NCI-H748 (cell line): ENCODE measurements around the gene GALT.

Experiments
- DNase-seq: peaks from one replicate; lab custom pipeline; 2025; ENCODE audit not compliant: unreplicated experiment; lab: John Stamatoyannopoulos, UW

The GALT gene

GRCh38 chr9:34651876-34652601 lies 5.6 kb downstream of the GALT start, which contains the start of gene IL11RA:
Gene IL11RA, plus strand, starts transcription at chr9:34652185. Its CDS starts 3,033 bp downstream, at chr9:34655218.
- peak; percentile 41 for DNase-seq

GRCh38 chr9:34652602-34653000 lies 6.1 kb downstream of the GALT start:
- DNase-seq, result no peak

- no peak for DNase-seq
These were observed 6.9 kb downstream of the GALT start for GRCh38 chr9:34653151-34654072.

DNA sequence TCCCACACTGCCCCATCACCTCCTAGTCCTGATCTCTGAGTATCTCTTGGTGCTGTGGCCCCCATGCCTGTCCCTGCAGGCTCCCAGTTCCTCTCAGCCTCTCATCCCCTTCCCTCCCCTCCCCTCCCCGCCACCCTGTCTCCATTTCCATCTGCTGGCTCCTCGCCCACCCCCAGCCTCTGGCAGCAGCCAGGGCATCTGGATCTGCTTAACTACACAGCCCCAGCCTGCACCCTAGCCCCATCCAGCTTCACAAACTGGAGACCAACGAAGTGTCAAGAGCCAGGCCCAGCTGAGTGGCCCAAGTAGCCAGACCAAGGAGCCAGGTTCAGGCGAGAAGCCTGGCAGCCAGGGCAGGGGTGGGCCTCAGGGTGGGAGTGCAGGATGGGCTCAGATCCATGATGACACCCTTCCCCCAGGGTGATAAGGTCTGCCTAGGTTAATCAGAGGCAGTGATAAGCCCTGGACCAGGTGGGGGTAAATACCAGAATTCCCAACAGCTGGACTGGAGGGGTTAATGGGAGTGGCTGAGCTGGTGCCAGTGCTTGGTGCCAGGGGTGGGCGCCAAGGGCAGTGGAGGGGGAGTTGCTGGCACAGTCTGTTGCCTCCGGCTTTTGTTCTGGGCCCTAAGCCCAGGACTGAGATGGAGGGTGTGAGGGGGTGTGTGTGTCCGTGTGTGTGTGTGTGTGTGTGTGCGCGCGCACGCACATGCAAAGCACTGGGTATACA lies 8.0 kb downstream of the GALT start:
- DNase-seq, result no peak

GRCh38 chr9:34655394-34655793 lies 8.9 kb downstream of the GALT start:
- no peak for DNase-seq

- DNase-seq, result no peak
These were observed 10.5 kb downstream of the GALT start for GRCh38 chr9:34656992-34657391.

DNA sequence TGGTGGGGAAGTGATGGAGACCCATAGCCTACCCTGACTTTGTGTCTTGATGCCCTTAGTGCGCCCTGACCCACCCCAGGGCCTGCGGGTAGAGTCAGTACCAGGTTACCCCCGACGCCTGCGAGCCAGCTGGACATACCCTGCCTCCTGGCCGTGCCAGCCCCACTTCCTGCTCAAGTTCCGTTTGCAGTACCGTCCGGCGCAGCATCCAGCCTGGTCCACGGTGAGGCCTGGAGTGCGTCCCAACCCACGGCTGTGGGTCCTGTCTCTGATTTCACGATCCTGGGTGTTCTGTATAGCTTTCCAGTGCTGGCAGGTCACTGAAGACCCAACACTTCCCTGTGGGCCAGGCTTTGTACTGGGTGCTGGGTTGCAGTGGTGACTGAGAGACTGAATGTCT lies 12.0 kb downstream of the GALT start:
- DNase-seq, result no peak

- DNase-seq, result peak; percentile 12
These were observed 13.2 kb downstream of the GALT start for GRCh38 chr9:34659592-34660253.

DNA sequence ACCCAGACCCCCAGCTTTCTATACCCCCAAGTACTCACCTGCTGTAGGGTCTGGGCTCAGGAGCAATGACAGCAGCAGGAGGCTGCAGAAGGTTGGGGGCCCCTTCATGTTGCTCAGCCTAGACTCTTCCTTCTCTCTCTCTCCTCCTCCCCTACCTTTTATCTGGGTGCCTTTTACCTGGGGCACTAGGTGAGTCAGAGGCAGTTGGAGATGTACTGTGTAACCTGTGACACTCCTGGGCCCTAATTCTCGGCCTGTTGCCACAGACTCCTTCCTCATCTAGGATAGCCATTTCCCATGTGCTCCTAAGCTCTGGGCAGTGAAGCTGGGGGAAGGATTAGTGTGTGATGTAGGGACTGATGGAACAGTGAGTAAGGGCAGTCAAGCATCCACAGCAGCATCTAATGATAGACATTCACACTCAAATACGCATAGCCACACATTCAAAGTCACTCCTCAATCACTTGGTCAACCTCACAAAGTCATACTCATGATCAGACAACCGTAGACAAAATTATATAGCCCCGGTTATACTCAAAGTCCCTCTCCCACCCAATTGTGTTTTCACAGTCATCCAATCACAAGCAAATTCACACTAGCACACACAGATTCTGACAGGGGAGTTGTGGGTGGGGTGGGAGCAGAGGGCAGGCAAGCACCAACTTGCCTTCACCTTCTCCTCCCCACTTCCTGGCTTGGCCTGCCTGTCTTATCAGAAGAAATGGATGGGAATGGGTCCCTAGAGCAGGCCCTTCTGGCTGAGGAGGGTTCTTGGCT lies 16.2 kb downstream of the GALT start, which contains the start of gene CCL27:
Gene CCL27 (minus strand): TSS at position 132 of the 777 bp plus-strand sequence. CDS start 24 bp downstream, at position 108.
- DNase-seq, result no peak

DNA sequence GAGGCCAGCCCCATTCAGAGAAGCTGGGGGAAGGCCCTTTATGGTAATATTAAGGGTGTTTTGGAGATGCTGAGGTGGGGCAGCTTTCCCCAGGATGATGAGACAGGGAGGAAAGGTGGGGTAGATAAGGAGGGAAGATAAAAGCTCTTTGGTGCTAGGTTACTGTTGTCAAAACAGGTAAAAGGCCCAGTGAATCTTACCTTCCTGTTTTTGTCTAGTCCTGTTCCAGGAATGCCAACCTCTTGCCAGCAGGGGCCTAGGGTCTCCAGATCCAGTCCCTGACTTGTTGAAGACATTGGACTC lies 16.8 kb downstream of the GALT start:
- no peak for DNase-seq

- peak; percentile 51 for DNase-seq
These were observed 18.0 kb downstream of the GALT start for GRCh38 chr9:34664281-34665066.

GRCh38 chr9:34665067-34665380 lies 18.5 kb downstream of the GALT start:
- no peak for DNase-seq

- peak; percentile 97 for DNase-seq
These were observed 19.1 kb downstream of the GALT start for GRCh38 chr9:34665381-34666250.

DNA sequence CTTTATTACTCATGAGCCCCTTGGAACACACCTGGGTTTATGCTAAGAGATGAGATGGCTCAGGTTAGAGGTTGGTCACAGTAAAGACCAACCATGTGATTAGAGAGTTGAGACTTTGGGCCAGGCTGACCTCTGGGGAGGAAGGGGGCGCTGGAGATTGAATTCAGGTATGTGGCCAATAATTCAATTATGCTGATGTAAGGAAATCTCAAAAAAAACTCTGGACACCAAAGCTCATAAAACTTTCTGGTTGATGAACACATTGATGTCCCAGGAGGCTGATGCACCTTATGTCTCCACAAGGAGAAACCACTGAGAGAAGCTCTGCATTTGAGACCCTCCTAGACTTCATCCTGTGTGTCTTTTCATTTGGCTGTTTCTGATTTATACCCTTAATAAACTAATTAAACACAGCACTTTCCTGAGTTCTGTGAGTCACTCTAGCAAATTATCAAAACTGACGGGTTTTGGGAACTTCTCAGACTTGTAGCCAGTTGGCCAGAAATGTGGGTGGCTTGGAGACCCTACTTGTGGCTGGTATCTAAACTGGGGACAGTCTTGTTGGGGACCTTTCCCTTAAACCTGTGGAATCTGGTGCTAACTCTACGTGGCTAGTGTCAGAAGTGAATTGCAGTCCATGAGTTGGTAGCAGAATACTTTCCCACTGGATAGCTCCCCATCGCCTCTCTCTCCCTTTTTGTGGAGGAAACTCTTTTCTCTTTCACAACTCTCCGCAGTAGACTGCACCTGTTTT lies 23.5 kb downstream of the GALT start:
- DNase-seq, result no peak

DNA sequence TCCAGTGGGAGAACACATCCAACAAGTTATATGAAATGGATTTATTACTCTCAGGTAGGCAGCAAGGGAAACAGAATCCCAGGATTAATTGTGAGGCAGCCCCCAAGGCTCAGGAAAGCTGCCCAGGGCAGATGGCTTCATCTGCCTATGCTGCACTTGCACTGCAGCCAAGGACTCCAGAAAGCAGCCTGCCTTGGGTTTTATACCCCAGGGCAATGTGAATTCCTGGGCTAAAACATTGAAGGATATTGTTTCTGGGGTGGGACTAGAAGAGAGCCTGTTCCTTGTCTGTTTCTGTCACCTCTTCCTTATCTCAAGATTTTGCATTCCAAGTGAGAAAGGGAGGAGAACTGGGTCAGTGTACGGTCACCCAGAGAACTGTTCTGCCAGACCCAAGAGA lies 24.8 kb downstream of the GALT start:
- DNase-seq, result no peak

DNA sequence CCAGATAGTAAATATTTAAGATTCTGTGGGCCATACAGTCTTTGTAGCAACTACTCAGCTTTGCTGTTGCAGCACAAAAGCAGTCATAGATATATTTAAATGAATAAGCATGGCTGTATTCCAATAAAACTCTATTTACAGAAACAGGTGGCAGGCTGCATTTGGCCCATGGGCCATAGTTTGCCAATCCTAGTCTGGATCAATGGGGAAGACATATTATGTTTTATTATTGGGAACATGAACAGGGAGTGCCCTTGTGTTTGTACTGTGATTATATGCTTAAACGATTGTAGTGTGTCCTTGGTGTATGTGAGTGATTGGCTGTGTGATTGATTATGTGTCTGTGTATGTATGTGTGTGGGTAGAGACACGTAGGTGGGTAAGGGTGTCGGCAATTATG lies 28.0 kb downstream of the GALT start:
- no peak for DNase-seq

GRCh38 chr9:34675048-34675714 lies 28.7 kb downstream of the GALT start:
- peak; percentile 81 for DNase-seq
